CD4-positive, alpha-beta T cell treated with Interleukin-10 for 1 hour (primary cell): ENCODE data around the gene RNF114.
"Not testable (repeated sequence)": the region's sequence is repeated elsewhere in the genome, so short reads cannot be mapped to it uniquely, and the experiment has no call there.

Experiments used
- DNase-seq: peaks from one replicate; pipeline ENCODE4 v3.0.0-alpha.2; 2020

Gene RNF114

GRCh38 chr20:49987015-49987867, 51.0 kb downstream of the RNF114 start:
- DNase-seq: no peak

GRCh38 chr20:49987868-49988690, 51.9 kb downstream of the RNF114 start:
- no peak for DNase-seq

- DNase-seq: no peak
Observed at GRCh38 chr20:49989234-49990065, 53.3 kb downstream of the RNF114 start.

GRCh38 chr20:49990271-49990720, 54.1 kb downstream of the RNF114 start:
- no peak for DNase-seq

GRCh38 chr20:49993301-49993751, 57.1 kb downstream of the RNF114 start:
- no peak for DNase-seq

- DNase-seq: no peak
Observed at GRCh38 chr20:49995586-49995985, 59.4 kb downstream of the RNF114 start.

- not testable (repeated sequence) for DNase-seq
Observed at GRCh38 chr20:49998478-49999188, 62.4 kb downstream of the RNF114 start.

- no peak for DNase-seq
Observed at GRCh38 chr20:49999329-49999728, 63.1 kb downstream of the RNF114 start.

- not testable (repeated sequence) for DNase-seq
Observed at GRCh38 chr20:50000548-50001222, 64.5 kb downstream of the RNF114 start.

- no peak for DNase-seq
Observed at GRCh38 chr20:50001784-50002311, 65.7 kb downstream of the RNF114 start.

- DNase-seq: peak; percentile 17
Observed at GRCh38 chr20:50003253-50003656, 67.1 kb downstream of the RNF114 start.
